Fibroblast of the aortic adventitia (primary cell): ENCODE measurements around the gene SLC39A5. TPM values are rescaled to one million over a fixed set of nuclear protein-coding genes. Genes with fewer than 3 reads are reported as not detected.
A peak's percentile ranks its signal among the peaks of the same experiment; 100 is the strongest.

Experiments used
- DNase-seq: peaks from one replicate; pipeline ENCODE4 v3.0.0-alpha.2; 2010; ENCODE audit warnings: low read depth
- H3K4me3 ChIP-seq: 2 replicates; pipeline ENCODE4 v1.5.1; 2011; ENCODE audit warnings: low read depth, mild to moderate bottlenecking, control low read depth, low read length, moderate library complexity
- total RNA-seq: library from RNA; depleted of rRNA; stranded (reverse); fragments of >200 nt; gene quantifications from 2 replicates; pipeline ENCODE4 v1.2.3, GENCODE V29; 2012; ENCODE audit warnings: low replicate concordance
- TF ChIP-seq, protein P1 (sequence below): IDR thresholded peaks from 2 replicates; pipeline ENCODE4 v1.5.1; 2011; ENCODE audit warnings: mild to moderate bottlenecking, low read length, control low read depth, inconsistent platforms; ENCODE audit not compliant: insufficient read depth

The SLC39A5 gene
- total RNA-seq, 1 donor = 0.18 TPM

DNA sequence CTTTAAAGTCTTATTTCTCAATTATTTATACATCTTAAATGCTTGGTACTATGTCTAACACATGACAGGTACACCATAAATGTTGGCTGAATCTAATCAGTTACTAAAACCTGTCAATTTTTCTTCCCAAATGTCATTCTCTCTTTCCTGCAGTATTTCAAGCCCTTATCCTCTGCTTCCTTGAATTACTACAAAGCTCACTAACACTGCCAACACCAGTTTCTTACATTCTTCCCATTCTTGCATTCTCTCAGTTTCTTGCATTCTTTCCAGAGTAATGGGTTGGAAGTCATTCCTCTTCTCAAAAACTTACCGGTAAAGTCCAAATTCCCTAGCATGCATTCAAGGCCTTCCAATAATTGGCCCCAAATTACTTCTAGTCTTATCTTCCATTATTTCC lies 31.0 kb upstream of the SLC39A5 start:
- H3K4me3 ChIP-seq = no peak overlapping the region
- TF ChIP-seq, protein P1, sequence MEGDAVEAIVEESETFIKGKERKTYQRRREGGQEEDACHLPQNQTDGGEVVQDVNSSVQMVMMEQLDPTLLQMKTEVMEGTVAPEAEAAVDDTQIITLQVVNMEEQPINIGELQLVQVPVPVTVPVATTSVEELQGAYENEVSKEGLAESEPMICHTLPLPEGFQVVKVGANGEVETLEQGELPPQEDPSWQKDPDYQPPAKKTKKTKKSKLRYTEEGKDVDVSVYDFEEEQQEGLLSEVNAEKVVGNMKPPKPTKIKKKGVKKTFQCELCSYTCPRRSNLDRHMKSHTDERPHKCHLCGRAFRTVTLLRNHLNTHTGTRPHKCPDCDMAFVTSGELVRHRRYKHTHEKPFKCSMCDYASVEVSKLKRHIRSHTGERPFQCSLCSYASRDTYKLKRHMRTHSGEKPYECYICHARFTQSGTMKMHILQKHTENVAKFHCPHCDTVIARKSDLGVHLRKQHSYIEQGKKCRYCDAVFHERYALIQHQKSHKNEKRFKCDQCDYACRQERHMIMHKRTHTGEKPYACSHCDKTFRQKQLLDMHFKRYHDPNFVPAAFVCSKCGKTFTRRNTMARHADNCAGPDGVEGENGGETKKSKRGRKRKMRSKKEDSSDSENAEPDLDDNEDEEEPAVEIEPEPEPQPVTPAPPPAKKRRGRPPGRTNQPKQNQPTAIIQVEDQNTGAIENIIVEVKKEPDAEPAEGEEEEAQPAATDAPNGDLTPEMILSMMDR = no peak
- peak; percentile 76 for DNase-seq

DNA sequence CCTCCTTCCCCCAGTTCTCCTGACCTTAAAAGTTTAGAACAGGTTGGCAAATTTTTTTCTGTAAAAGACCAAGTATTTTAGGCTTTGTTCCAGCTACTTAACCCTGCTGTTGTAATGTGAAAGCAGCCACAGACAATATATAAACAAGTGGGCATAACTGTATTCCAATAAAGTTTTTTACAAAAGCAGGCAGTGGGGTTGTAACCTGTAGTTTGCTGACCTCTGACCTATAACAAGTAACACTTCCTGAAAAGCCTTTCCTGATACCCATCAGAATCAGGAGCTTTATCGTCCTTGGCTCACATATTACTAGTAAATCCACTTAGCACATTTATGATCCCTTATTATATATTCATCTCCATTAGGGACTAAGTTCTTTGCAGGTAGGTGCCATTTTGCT lies 27.5 kb upstream of the SLC39A5 start:
- no peak for DNase-seq
- TF ChIP-seq, protein P1 = no peak

DNA sequence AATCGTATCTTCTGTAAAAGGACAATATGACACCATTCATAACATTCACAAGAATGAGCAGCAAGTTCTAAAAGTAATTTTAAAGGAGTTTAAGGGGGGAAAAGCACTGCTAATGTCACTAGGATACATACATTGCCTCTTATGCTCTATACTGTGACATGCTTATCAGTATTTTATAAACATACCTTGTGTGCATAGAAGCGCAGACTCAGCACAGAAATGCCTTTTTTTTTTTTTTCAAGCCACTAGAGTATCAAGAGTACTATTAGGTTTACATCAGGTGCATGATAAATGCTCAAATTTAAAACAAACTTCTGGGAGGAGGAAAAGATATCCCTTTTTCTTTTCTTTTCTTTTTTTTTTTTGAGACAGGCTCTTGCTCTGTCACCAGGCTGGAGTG lies 27.0 kb upstream of the SLC39A5 start:
- TF ChIP-seq, protein P1 = no peak
- no peak for DNase-seq
- no peak overlapping the region for H3K4me3 ChIP-seq

More for the DNA sequence above, 27.5 kb upstream of the SLC39A5 start:
- no peak overlapping the region for H3K4me3 ChIP-seq

DNA sequence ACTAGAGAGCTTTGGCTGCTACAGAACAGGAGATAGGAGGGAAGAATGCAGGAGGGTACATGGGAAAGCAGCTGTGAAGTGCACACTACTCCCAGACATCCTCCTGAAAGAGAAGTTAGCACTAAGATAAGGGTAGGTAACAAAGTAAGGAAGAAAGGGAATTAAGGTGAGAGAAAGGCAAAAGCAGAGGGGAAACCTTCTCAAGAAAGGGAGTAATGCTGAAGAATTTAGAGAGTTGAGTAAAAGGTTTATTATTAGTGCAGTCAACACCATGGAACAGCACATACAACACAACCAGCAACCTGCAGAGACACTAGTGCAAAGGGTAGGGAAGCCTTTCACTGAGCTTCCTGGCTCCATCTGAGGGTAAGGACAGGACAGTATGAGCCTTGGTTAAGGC lies 25.6 kb upstream of the SLC39A5 start:
- no peak for DNase-seq
- TF ChIP-seq, protein P1 = no peak
- H3K4me3 ChIP-seq = no peak overlapping the region

DNA sequence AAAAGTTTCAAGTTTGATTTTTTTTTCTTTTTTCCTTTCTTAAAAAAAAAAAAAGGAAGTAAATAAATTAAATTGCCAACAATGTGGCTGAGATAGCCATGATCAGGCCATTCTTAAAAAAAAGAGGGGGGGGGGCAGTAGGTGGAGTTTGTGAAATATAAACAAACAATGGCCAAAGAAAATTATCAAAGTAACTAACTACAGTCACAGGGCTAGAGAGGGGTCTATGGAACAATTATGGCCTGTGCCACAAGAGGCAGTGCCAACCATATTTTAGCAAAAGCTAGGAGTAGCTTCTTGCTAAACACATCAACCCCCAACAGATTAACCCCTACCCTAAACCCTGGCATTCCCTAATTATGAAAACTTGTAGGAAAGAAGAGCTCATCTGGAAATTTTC lies 24.4 kb upstream of the SLC39A5 start:
- DNase-seq = no peak
- no peak overlapping the region for H3K4me3 ChIP-seq
- TF ChIP-seq, protein P1 = no peak

DNA sequence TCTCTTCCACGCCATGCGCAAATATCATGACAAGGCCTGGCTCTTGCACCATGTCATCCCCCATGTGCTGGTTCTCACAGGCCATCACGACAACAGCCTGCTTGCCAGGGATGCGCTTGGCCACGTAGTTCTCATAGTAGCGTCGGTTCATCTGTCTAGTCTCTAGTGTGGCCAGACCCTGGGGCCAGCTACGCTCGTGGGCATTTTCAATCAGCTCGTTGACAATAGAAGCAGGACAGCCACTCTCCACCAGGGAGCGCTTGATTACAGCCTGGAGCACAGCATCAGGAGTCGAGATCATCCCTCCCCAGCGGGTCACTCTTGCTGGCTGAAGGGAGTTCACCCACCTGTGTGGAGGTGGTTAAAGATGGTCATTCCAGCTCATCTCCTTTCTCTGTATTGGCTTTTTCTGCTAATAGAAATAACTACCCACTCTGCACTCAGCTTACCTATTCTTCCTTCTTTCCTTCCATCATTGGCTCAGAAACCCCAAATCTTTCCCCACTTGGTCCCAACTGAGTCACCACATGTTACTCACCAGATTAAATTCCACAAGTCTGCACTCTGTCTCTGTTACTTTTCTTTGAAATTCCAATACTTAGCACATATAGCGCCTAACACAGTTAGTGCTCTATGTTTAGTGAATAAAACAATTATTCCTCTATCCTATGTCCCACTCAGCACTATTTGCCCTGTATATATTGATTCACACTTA lies 23.2 kb upstream of the SLC39A5 start:
- DNase-seq = peak; percentile 67
- H3K4me3 ChIP-seq = no peak overlapping the region

More for the DNA sequence above, 23.2 kb upstream of the SLC39A5 start:
- TF ChIP-seq, protein P1 = peak; percentile 71
